Panc1 (cell line): Measurements from ENCODE around the gene CATSPERE. TPM values are rescaled to one million over a fixed set of nuclear protein-coding genes. Genes with fewer than 3 reads are reported as not detected.
"Not testable (repeated sequence)": the region's sequence is repeated elsewhere in the genome, so short reads cannot be mapped to it uniquely, and the experiment has no call there.

Experiments used
- ATAC-seq: fragments of 200-7000 bp; cut with Tn5 transposase; 2 replicates; pipeline ENCODE4 v1.9.1; 2020; ENCODE audit warnings: mild to moderate bottlenecking, moderate library complexity
- BruUV-seq: library from RNA; stranded (reverse); fragments of 400-500 nt; replicated peaks from 2 replicates; lab custom pipeline; 2021; lab: Mats Ljungman, UMichigan
- CTCF ChIA-PET: fragments of 300-600 bp; sonication (Branson Sonifier 250); formaldehyde crosslinking; loops from one replicate; lab custom pipeline; 2022; ENCODE audit warnings: antibody characterized with exemption; lab: Charles Lee
- POLR2A ChIA-PET: fragments of 300-600 bp; sonication (Branson Sonifier 250); formaldehyde crosslinking; loops from one replicate; lab custom pipeline; 2022; ENCODE audit warnings: antibody characterized with exemption; lab: Charles Lee
- DNase-seq: peaks from one replicate; pipeline ENCODE4 v3.0.0-alpha.2; 2010; ENCODE audit warnings: low read depth, low spot score
- H3K27ac ChIP-seq: 2 replicates; pipeline ENCODE4 v1.5.1; 2011; ENCODE audit warnings: mild to moderate bottlenecking, low read length, inconsistent platforms
- H3K27me3 ChIP-seq: fragments of 200-500 bp; sonication (Bioruptor generic); 2 replicates; pipeline ENCODE4 v1.6.0; 2014; ENCODE audit warnings: low read length, inconsistent platforms; ENCODE audit not compliant: control insufficient read depth, insufficient read depth
- H3K36me3 ChIP-seq: fragments of 200-500 bp; sonication (Bioruptor generic); 2 replicates; pipeline ENCODE4 v1.5.1; 2014; ENCODE audit warnings: inconsistent platforms, mild to moderate bottlenecking, low read length, moderate library complexity; ENCODE audit not compliant: control insufficient read depth, insufficient read depth
- H3K4me1 ChIP-seq: 2 replicates; pipeline ENCODE4 v1.5.1; 2011; ENCODE audit warnings: inconsistent platforms, mild to moderate bottlenecking, low read length, moderate library complexity; ENCODE audit not compliant: control insufficient read depth, insufficient read depth
- H3K4me3 ChIP-seq, 2 experiments: 2 replicates each; pipeline ENCODE4 v1.5.1; 2011 to 2012; ENCODE audit warnings: low read depth in 2 of 2, low read length in 2 of 2, mild to moderate bottlenecking in 2 of 2, inconsistent platforms in 1 of 2, moderate library complexity in 1 of 2
- H3K9me3 ChIP-seq: fragments of 200-500 bp; sonication (Bioruptor generic); 2 replicates; pipeline ENCODE4 v1.5.1; 2014; ENCODE audit warnings: low read depth, mild to moderate bottlenecking, inconsistent platforms, low read length, moderate library complexity; ENCODE audit not compliant: control insufficient read depth, insufficient read depth
- POLR2AphosphoS5 ChIP-seq: IDR thresholded peaks from 2 replicates; pipeline ENCODE4 v1.6.1; 2012; ENCODE audit warnings: mild to moderate bottlenecking, low read depth, low read length, moderate library complexity
- TCF7L2 ChIP-seq: IDR thresholded peaks from 2 replicates; pipeline ENCODE4 v1.6.1; 2011; ENCODE audit warnings: mild to moderate bottlenecking, low read depth, low read length, inconsistent platforms
- in situ Hi-C: cut with HindIII; loops from 2 replicates; pipeline ENCODE4 v1.10.0; 2016; ENCODE audit warnings: low sequenced_read_pairs, low pct_unique_long_range_greater_than_20kb
- intact Hi-C: fragments of 100-400 bp; cut with micrococcal nuclease; formaldehyde crosslinking; loops from one replicate; pipeline ENCODE4 v1.10.0; 2022; ENCODE audit not compliant: unreplicated experiment
- total RNA-seq: library from RNA; stranded (reverse); gene quantifications from one replicate; pipeline ENCODE4 v1.2.1, GENCODE V29; 2021; ENCODE audit not compliant: unreplicated experiment
- TF ChIP-seq, protein P1 (sequence below), 2 experiments: IDR thresholded peaks; 2 replicates each; pipeline ENCODE4 v1.6.1; 2011 to 2012; ENCODE audit warnings: low read depth in 2 of 2, control low read depth in 1 of 2, low read length in 1 of 2, mild to moderate bottlenecking in 1 of 2, moderate library complexity in 1 of 2; ENCODE audit not compliant: insufficient read depth in 1 of 2

CATSPERE gene
- total RNA-seq, 1 experiment from 2014 or later, result 0.31 TPM

DNA sequence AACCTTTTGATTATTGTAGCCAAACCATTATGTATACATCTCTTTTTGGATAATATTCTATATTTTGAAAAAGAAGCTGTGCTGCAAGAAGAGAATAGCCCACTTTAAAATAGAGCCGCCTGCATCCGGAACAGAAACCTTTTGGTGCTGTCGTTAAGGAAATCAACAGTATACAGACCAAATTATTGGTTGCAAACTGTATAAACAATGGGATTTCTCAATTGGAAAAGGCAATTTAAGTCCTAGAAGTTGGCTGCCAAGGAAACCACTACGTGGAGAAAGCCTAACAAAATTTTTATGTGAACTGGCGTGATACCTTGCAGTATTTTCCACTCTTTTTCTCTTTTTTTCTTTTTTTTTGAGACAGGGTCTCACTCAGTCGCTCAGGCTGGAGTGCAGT is 217.6 kb downstream of the CATSPERE start:
- no peak overlapping the region for H3K4me3 ChIP-seq
- H3K27ac ChIP-seq, result no peak overlapping the region
- TF ChIP-seq, protein P1, sequence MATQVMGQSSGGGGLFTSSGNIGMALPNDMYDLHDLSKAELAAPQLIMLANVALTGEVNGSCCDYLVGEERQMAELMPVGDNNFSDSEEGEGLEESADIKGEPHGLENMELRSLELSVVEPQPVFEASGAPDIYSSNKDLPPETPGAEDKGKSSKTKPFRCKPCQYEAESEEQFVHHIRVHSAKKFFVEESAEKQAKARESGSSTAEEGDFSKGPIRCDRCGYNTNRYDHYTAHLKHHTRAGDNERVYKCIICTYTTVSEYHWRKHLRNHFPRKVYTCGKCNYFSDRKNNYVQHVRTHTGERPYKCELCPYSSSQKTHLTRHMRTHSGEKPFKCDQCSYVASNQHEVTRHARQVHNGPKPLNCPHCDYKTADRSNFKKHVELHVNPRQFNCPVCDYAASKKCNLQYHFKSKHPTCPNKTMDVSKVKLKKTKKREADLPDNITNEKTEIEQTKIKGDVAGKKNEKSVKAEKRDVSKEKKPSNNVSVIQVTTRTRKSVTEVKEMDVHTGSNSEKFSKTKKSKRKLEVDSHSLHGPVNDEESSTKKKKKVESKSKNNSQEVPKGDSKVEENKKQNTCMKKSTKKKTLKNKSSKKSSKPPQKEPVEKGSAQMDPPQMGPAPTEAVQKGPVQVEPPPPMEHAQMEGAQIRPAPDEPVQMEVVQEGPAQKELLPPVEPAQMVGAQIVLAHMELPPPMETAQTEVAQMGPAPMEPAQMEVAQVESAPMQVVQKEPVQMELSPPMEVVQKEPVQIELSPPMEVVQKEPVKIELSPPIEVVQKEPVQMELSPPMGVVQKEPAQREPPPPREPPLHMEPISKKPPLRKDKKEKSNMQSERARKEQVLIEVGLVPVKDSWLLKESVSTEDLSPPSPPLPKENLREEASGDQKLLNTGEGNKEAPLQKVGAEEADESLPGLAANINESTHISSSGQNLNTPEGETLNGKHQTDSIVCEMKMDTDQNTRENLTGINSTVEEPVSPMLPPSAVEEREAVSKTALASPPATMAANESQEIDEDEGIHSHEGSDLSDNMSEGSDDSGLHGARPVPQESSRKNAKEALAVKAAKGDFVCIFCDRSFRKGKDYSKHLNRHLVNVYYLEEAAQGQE (IDR thresholded peaks at IDR 0.05; ENCODE audit: insufficient read depth in 1 of 2, low read depth in 2 of 2, low read length in 1 of 2), result no peak
- TF ChIP-seq TCF7L2, result no peak
- no peak for ATAC-seq
- H3K4me1 ChIP-seq, result no peaks in the 10 kb centered on the region
- no peak for DNase-seq
- in situ Hi-C loops, result no loop called here
- BruUV-seq, result no TSS peak
- intact Hi-C loops, result no loop called here
- no peaks in the 10 kb centered on the region for H3K27me3 ChIP-seq
- H3K9me3 ChIP-seq, result no peaks in the 10 kb centered on the region
- H3K36me3 ChIP-seq, result no peaks in the 10 kb centered on the region
- CTCF ChIA-PET, result no interaction called here
- POLR2A ChIA-PET, result no interaction called here

DNA sequence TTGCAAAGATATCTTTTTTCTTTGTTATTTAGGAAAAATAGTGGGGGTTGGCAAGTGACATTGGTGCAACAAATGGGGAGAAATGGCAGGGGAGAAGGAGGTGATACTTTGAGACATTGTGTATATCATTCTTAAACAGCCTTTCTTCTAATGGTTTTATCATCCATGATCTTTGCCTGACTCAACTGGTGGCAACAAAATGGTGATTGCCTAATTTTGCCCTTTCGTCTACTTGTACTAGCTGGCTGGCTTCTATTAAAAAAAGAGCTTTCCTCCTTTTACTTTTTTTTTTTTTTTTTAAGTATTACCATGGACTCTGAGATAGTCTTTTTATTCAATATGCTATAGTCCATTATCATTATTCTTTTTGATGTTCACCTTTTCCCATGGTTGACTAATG is 219.6 kb downstream of the CATSPERE start:
- TF ChIP-seq POLR2AphosphoS5, result no peak
- TF ChIP-seq, protein P1 (IDR thresholded peaks at IDR 0.05; ENCODE audit: insufficient read depth in 1 of 2, low read depth in 2 of 2, low read length in 1 of 2), result no peak
- Histone ChIP-seq H3K27ac (no peak overlapping the region), H3K36me3 (no peaks in the 10 kb centered on the region), H3K27me3 (no peaks in the 10 kb centered on the region), H3K9me3 (no peaks in the 10 kb centered on the region), H3K4me3 (no peak overlapping the region), H3K4me1 (no peaks in the 10 kb centered on the region)
- ATAC-seq (no peak), DNase-seq (no peak)
- ChIA-PET POLR2A (interaction anchor here (0.6 kb wide), 2 partner anchors 9 to 19 kb away, joined by 3 to 8 read pairs; no protein-coding TSS in a partner anchor), CTCF (no interaction called here)
- in situ Hi-C loops (no loop called here), intact Hi-C loops (no loop called here)
- BruUV-seq, result no TSS peak

DNA sequence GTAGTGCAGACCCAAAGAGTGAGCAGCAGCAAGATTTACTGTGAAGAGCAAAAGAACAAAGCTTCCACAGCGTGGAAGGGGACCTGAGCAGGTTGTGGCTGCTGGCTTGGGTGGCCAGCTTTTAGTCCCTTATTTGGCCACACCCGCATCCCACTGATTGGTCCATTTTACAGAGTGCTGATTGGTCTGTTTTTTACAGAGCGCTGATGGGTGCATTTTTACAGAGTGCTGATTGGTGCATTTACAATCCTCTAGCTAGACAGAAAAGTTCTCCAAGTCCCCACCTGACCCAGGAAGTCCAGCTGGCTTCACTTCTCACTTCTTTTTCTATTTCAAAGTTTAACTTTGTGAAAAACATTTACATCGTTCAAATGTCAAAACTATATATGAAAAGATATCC is 221.0 kb downstream of the CATSPERE start:
- H3K27ac ChIP-seq, POLR2A ChIA-PET, H3K36me3 ChIP-seq, intact Hi-C loops, H3K9me3 ChIP-seq, in situ Hi-C loops, H3K4me1 ChIP-seq, ATAC-seq, BruUV-seq, CTCF ChIA-PET, DNase-seq, H3K27me3 ChIP-seq, H3K4me3 ChIP-seq: not testable (repeated sequence)

Other genes with a start within 250 kb of the CATSPERE start
- gene ADSS2, start 9.4 kb upstream of the CATSPERE start, total RNA-seq, result 42.2 TPM
- gene DESI2, start 191.9 kb downstream of the CATSPERE start, total RNA-seq, result 53.9 TPM